Progenitor cell of endocrine pancreas (in vitro differentiated cells): Measurements from ENCODE around the gene MAP2K3. TPM values are rescaled to one million over a fixed set of nuclear protein-coding genes. Genes with fewer than 3 reads are reported as not detected.

Source experiments
- total RNA-seq: library from RNA; stranded (reverse); gene quantifications from 2 replicates; pipeline ENCODE4 v1.2.1, GENCODE V29; 2021

MAP2K3 gene
- total RNA-seq, 1 donor from 2014 or later: 24.7 TPM

Other genes starting within 250 kb of the MAP2K3 start
- gene USP22, start 241.7 kb upstream of the MAP2K3 start, total RNA-seq: 368 and 373 TPM in 2 replicates
- 18.0 and 19.9 TPM in 2 replicates for gene DHRS7B, start 157.7 kb upstream of the MAP2K3 start, total RNA-seq
- 22.2 and 22.6 TPM in 2 replicates for gene TMEM11, start 70.5 kb upstream of the MAP2K3 start, total RNA-seq
- 13.5 TPM in 2 replicates for gene NATD1, start 31.3 kb upstream of the MAP2K3 start, total RNA-seq
- 0.10 and 0.29 TPM in 2 replicates for gene KCNJ12, start 91.6 kb downstream of the MAP2K3 start, total RNA-seq